Measurements from ENCODE around the gene PLPP3. TPM values are rescaled to one million over a fixed set of nuclear protein-coding genes. Genes with fewer than 3 reads are reported as not detected.

Gene PLPP3
- polyA plus RNA-seq, 4 donors, result 1.6 to 71.6 (median 23.1) TPM

DNA sequence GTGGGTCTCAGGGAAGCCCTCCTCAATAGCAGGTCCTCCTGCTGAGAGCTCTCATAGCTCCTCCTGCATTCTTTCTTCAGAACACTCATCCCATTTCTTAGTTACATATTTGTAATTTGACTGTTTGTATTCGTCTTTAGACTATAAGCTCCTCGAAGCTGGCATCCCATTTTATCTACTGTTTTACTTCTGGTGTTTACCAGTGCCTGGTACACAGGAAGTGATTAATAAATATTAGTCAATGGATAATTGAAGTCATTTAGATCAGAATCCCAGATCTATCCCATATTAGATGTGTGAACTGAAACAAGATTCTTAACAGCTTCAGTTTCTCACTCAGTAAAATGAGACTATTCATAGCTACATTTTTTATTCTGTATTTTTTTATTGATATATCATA lies 88.7 kb downstream of the PLPP3 start:
- DNase-seq (no peak), FAIRE-seq (no peak)
- 32 to 71% (median 61%) methylated on average over 2 of the region's 2 CpGs for WGBS, 3 donors
- Histone ChIP-seq H3K4me3 (ENCODE audit: low read depth in 1 of 3, low read length in 3 of 3) (no peak overlapping the region), H3K27ac (ENCODE audit: low read depth in 1 of 3, low read length in 2 of 3) (no peak overlapping the region), H3K36me3 (ENCODE audit: control insufficient read depth in 3 of 3, insufficient read depth in 2 of 3, low read depth in 1 of 3, low read length in 3 of 3) (peaks cover 0 to 21% (median 0%) of the 10 kb centered on the region in 3 donors), H3K9me3 (ENCODE audit: control insufficient read depth in 2 of 2, insufficient read depth in 1 of 2, low read depth in 1 of 2, low read length in 1 of 2) (no peaks in the 10 kb centered on the region), H3K27me3 (ENCODE audit: control insufficient read depth in 3 of 3, insufficient read depth in 3 of 3, low read length in 3 of 3) (no peaks in the 10 kb centered on the region), H3K4me1 (ENCODE audit: control insufficient read depth in 3 of 3, insufficient read depth in 2 of 3, low read depth in 1 of 3, low read length in 2 of 3) (peaks cover 0 to 5% (median 3%) of the 10 kb centered on the region in 3 donors)

DNA sequence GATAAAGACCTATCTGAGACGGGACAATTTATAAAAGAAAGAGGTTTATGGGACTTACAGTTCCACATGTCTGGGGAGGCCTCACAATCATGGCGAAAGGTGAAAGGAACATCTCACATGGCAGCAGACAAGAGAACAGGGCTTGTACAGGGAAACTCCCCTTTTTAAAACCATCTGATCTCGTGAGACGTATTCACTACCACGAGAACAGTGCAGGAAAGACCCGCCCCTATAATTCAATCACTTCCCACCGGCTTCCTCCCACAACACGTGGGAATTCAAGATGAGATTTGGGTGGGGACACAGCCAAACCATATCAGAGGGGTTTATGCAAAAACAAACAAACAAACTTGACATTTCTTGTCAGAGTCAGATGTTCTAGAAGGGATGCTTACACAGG lies 89.7 kb downstream of the PLPP3 start:
- Histone ChIP-seq H3K4me1 (ENCODE audit: control insufficient read depth in 3 of 3, insufficient read depth in 2 of 3, low read depth in 1 of 3, low read length in 2 of 3) (peaks cover 0 to 5% (median 3%) of the 10 kb centered on the region in 3 donors), H3K27me3 (ENCODE audit: control insufficient read depth in 3 of 3, insufficient read depth in 3 of 3, low read length in 3 of 3) (no peaks in the 10 kb centered on the region), H3K36me3 (ENCODE audit: control insufficient read depth in 3 of 3, insufficient read depth in 2 of 3, low read depth in 1 of 3, low read length in 3 of 3) (peaks cover 0 to 17% (median 0%) of the 10 kb centered on the region in 3 donors), H3K4me3 (ENCODE audit: low read depth in 1 of 3, low read length in 3 of 3) (no peak overlapping the region), H3K9me3 (ENCODE audit: control insufficient read depth in 2 of 2, insufficient read depth in 1 of 2, low read depth in 1 of 2, low read length in 1 of 2) (no peaks in the 10 kb centered on the region), H3K27ac (ENCODE audit: low read depth in 1 of 3, low read length in 2 of 3) (no peak overlapping the region)
- DNase-seq, result no peak
- no peak for FAIRE-seq
- WGBS, 3 donors, result 79 to 86% (median 80%) methylated on average over 8 of the region's 8 CpGs

DNA sequence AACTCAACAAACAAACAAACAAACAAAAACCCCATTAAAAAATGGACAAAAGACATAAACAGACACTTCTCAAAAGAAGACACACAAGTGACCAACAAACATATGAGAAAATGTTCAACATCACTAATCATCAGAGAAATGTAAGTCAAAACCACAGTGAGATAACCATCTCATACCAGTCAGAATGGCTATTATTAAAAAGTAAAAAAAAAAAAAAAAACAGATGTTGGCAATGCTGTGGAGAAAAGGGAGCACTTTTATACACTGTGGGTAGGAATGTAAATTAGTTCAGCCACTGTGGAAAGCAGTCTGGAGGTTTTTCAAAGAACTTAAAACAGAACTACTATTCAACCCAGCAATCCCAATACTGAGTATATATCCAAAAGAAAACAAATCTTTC lies 94.7 kb downstream of the PLPP3 start:
- no peak overlapping the region for H3K27ac ChIP-seq (ENCODE audit: low read depth in 1 of 3, low read length in 2 of 3)
- FAIRE-seq, result no peak
- H3K27me3 ChIP-seq (ENCODE audit: control insufficient read depth in 3 of 3, insufficient read depth in 3 of 3, low read length in 3 of 3), result no peaks in the 10 kb centered on the region

DNA sequence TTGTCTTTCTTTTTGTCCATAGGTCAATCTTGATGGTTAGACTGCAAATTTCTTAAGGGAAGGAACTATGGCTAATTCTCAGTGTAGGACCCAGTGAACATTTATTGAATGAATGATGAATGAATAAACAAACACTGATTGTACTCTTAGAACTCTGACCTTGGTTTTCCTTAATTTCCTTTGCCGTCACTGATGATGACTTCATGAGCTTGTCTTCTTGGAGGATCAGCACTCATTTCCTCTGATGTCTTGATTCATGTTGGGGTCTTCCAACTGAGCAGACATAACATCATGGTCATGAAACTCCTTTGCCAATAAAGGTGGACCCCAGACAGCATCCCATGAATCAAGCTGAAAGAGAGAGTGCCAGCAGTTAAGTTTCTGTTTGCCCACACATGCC lies 96.3 kb downstream of the PLPP3 start:
- no peak for FAIRE-seq
- no peaks in the 10 kb centered on the region for H3K36me3 ChIP-seq (ENCODE audit: control insufficient read depth in 3 of 3, insufficient read depth in 2 of 3, low read depth in 1 of 3, low read length in 3 of 3)
- no peak overlapping the region for H3K27ac ChIP-seq (ENCODE audit: low read depth in 1 of 3, low read length in 2 of 3)
- H3K9me3 ChIP-seq (ENCODE audit: control insufficient read depth in 2 of 2, insufficient read depth in 1 of 2, low read depth in 1 of 2, low read length in 1 of 2), result no peaks in the 10 kb centered on the region
- DNase-seq, result no peak
- no peak overlapping the region for H3K4me3 ChIP-seq (ENCODE audit: low read depth in 1 of 3, low read length in 3 of 3)
- 70 to 85% (median 82%) methylated on average over 1 of the region's 1 CpG for WGBS, 3 donors
- no peaks in the 10 kb centered on the region for H3K4me1 ChIP-seq (ENCODE audit: control insufficient read depth in 3 of 3, insufficient read depth in 2 of 3, low read depth in 1 of 3, low read length in 2 of 3)
- H3K27me3 ChIP-seq (ENCODE audit: control insufficient read depth in 3 of 3, insufficient read depth in 3 of 3, low read length in 3 of 3), result no peaks in the 10 kb centered on the region

More for the DNA sequence above, 94.7 kb downstream of the PLPP3 start:
- no peak for DNase-seq
- H3K4me1 ChIP-seq (ENCODE audit: control insufficient read depth in 3 of 3, insufficient read depth in 2 of 3, low read depth in 1 of 3, low read length in 2 of 3), result no peaks in the 10 kb centered on the region
- H3K9me3 ChIP-seq (ENCODE audit: control insufficient read depth in 2 of 2, insufficient read depth in 1 of 2, low read depth in 1 of 2, low read length in 1 of 2), result no peaks in the 10 kb centered on the region
- no peak overlapping the region for H3K4me3 ChIP-seq (ENCODE audit: low read depth in 1 of 3, low read length in 3 of 3)
- no peaks in the 10 kb centered on the region for H3K36me3 ChIP-seq (ENCODE audit: control insufficient read depth in 3 of 3, insufficient read depth in 2 of 3, low read depth in 1 of 3, low read length in 3 of 3)

DNA sequence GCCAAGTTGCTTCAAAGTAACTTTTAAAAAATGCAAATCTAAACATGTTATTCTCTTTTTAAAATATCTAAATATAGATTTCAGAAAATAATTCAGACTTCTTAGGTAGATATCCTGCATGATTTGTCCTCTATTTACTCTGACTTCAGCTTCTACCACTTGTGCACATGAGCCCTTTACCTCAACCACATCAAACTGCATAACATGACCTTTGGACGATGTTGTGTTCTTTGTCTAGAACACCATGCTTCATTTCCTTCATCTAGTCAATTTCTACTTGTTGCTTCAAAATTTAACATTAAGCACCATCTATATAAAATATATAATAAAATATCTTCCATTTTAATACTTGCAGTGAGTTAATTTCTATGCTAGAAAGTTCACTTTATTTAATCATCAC lies 96.9 kb downstream of the PLPP3 start:
- 53 to 71% (median 62%) methylated on average over 1 of the region's 1 CpG for WGBS, 3 donors
- no peaks in the 10 kb centered on the region for H3K4me1 ChIP-seq (ENCODE audit: control insufficient read depth in 3 of 3, insufficient read depth in 2 of 3, low read depth in 1 of 3, low read length in 2 of 3)
- no peak overlapping the region for H3K27ac ChIP-seq (ENCODE audit: low read depth in 1 of 3, low read length in 2 of 3)
- no peaks in the 10 kb centered on the region for H3K9me3 ChIP-seq (ENCODE audit: control insufficient read depth in 2 of 2, insufficient read depth in 1 of 2, low read depth in 1 of 2, low read length in 1 of 2)
- no peak overlapping the region for H3K4me3 ChIP-seq (ENCODE audit: low read depth in 1 of 3, low read length in 3 of 3)
- FAIRE-seq (no peak), DNase-seq (peak in 1 of 2 donors; percentile 18)
- no peaks in the 10 kb centered on the region for H3K36me3 ChIP-seq (ENCODE audit: control insufficient read depth in 3 of 3, insufficient read depth in 2 of 3, low read depth in 1 of 3, low read length in 3 of 3)
- H3K27me3 ChIP-seq (ENCODE audit: control insufficient read depth in 3 of 3, insufficient read depth in 3 of 3, low read length in 3 of 3), result no peaks in the 10 kb centered on the region

DNA sequence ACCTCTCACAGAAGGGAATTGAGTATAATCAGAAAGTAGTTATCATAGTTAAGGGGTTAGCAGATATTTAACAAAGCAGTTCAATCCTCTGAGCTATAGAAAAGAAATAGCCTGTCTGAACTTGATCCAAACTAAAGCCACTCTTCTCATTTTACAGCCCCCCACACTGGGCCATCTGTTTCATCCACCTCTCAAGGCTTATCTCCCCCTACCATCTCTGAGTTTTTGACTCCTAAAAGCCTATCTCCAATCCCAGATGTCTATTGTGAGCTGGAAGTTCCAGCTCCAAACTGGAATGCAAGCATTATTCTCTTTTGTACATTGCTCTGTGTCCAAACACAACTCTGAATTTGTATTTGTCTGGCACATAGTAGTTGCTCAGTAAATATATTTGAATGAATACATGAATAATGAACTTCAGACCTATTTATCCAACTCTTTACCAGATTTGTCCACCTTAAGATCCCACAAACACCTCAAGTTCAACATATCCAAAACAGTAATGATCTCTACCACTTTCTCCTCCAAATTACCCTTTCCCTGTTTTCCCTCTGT lies 98.1 kb downstream of the PLPP3 start:
- no peak for FAIRE-seq
- DNase-seq, result no peak
- no peak overlapping the region for H3K4me3 ChIP-seq (ENCODE audit: low read depth in 1 of 3, low read length in 3 of 3)

DNA sequence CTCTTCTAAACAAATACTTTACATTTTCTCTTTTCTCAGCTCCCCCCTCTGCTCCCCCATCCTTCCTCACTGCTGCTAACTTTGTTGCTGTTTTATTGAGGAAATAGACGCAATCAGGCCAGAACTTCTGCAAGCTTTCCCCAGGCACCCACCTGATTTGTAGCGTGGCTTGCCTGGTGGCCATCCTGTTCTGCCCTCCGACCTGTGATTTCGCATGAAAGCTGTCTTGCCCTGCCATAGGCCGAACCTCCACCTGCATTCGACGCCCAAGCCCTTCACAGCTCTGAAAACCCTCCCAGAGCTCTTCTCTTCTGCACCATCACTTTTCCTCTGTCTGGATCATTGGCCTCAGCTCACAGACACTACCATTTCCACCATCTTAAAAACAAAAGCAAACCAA lies 100.6 kb downstream of the PLPP3 start:
- Histone ChIP-seq H3K27me3 (ENCODE audit: control insufficient read depth in 3 of 3, insufficient read depth in 3 of 3, low read length in 3 of 3) (no peaks in the 10 kb centered on the region), H3K9me3 (ENCODE audit: control insufficient read depth in 2 of 2, insufficient read depth in 1 of 2, low read depth in 1 of 2, low read length in 1 of 2) (no peaks in the 10 kb centered on the region), H3K4me1 (ENCODE audit: control insufficient read depth in 3 of 3, insufficient read depth in 2 of 3, low read depth in 1 of 3, low read length in 2 of 3) (peaks cover 0 to 3% (median 0%) of the 10 kb centered on the region in 3 donors), H3K36me3 (ENCODE audit: control insufficient read depth in 3 of 3, insufficient read depth in 2 of 3, low read depth in 1 of 3, low read length in 3 of 3) (no peaks in the 10 kb centered on the region), H3K27ac (ENCODE audit: low read depth in 1 of 3, low read length in 2 of 3) (no peak overlapping the region), H3K4me3 (ENCODE audit: low read depth in 1 of 3, low read length in 3 of 3) (no peak overlapping the region)
- no peak for DNase-seq
- 87 to 94% (median 90%) methylated on average over 7 of the region's 7 CpGs for whole genome bisulfite sequencing, 3 donors
- FAIRE-seq, result no peak

More for the DNA sequence above, 98.1 kb downstream of the PLPP3 start:
- no peaks in the 10 kb centered on the region for H3K9me3 ChIP-seq (ENCODE audit: control insufficient read depth in 2 of 2, insufficient read depth in 1 of 2, low read depth in 1 of 2, low read length in 1 of 2)
- H3K27ac ChIP-seq (ENCODE audit: low read depth in 1 of 3, low read length in 2 of 3), result no peak overlapping the region
- peaks cover 0 to 3% (median 0%) of the 10 kb centered on the region in 3 donors for H3K4me1 ChIP-seq (ENCODE audit: control insufficient read depth in 3 of 3, insufficient read depth in 2 of 3, low read depth in 1 of 3, low read length in 2 of 3)
- no peaks in the 10 kb centered on the region for H3K36me3 ChIP-seq (ENCODE audit: control insufficient read depth in 3 of 3, insufficient read depth in 2 of 3, low read depth in 1 of 3, low read length in 3 of 3)
- H3K27me3 ChIP-seq (ENCODE audit: control insufficient read depth in 3 of 3, insufficient read depth in 3 of 3, low read length in 3 of 3), result no peaks in the 10 kb centered on the region

DNA sequence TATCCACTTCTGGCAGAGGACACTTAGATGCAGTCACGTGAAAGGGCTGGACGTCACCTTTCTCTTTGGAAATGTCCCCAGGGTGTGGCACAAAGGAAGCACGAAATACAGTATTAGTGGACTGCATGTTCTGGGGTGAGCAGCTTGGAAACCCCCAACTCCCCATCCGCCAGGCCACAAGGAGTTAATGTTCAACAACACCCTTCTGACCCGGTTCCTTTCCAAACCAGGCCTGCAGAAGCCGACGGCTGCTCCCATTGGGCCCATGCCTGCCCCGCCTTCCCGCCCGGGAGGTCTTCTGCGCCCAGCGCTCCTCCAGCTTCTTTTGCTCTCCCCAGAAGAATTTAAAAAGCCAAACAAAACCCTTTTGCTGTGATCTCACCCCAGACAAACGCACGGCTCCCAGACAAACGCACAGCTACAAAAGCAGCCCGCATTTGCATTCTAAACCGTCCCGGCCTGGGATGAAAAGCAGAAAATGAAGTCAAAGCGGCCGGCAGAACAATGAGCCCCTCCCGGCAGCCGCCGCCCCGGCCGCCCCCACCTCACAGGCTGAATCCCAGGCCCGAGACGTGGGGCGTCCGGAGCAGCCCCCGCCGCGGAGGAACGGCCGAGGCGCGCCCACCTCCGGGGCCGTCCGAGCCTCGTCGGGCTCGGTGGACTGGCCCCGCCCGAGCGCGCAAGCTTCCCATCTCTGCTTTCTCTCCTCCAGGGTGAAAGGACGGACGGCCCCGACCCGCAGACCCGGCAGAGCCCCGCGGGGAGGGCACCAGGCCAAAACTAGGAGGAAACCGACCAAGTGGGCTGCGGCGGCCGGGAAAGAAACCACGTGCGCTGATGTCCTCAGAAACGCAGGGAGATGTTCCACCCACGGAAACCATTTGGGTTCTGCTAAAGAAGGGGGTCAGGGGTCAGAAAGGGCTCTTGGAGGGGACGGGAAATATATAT lies 101.9 kb downstream of the PLPP3 start:
- DNase-seq, result peak in 1 of 2 donors; percentile 67
- no peaks in the 10 kb centered on the region for H3K36me3 ChIP-seq (ENCODE audit: control insufficient read depth in 3 of 3, insufficient read depth in 2 of 3, low read depth in 1 of 3, low read length in 3 of 3)
- peaks cover 0 to 3% (median 0%) of the 10 kb centered on the region in 3 donors for H3K4me1 ChIP-seq (ENCODE audit: control insufficient read depth in 3 of 3, insufficient read depth in 2 of 3, low read depth in 1 of 3, low read length in 2 of 3)
- H3K27me3 ChIP-seq (ENCODE audit: control insufficient read depth in 3 of 3, insufficient read depth in 3 of 3, low read length in 3 of 3), result no peaks in the 10 kb centered on the region
- H3K27ac ChIP-seq (ENCODE audit: low read depth in 1 of 3, low read length in 2 of 3), result peak overlapping the region in 2 of 3 donors; percentile 74
- H3K4me3 ChIP-seq (ENCODE audit: low read depth in 1 of 3, low read length in 3 of 3), result peak overlapping the region in 2 of 3 donors; percentile 59 to 60
- H3K9me3 ChIP-seq (ENCODE audit: control insufficient read depth in 2 of 2, insufficient read depth in 1 of 2, low read depth in 1 of 2, low read length in 1 of 2), result no peaks in the 10 kb centered on the region
- no peak for FAIRE-seq
- 3 to 7% (median 6%) methylated on average over 62 of the region's 62 CpGs for WGBS, 3 donors

Data from small intestine (tissue), 7 donors.